Neural crest cell (in vitro differentiated cells): Measurements from ENCODE around the gene COL16A1. TPM values are rescaled to one million over a fixed set of nuclear protein-coding genes. Genes with fewer than 3 reads are reported as not detected.
"Not testable (repeated sequence)": the region's sequence is repeated elsewhere in the genome, so short reads cannot be mapped to it uniquely, and the experiment has no call there.

Experiments
- DNase-seq: peaks from one replicate; pipeline ENCODE4 v3.0.0; 2021; ENCODE audit warnings: low read depth, mixed read lengths, low spot score
- H3K27ac Mint-ChIP-seq: one replicate; pipeline ENCODE4 v1.8.0; 2021; ENCODE audit warnings: mild to moderate bottlenecking, mixed read lengths; ENCODE audit not compliant: unreplicated experiment
- H3K27me3 Mint-ChIP-seq: 2 replicates; pipeline ENCODE4 v1.8.0; 2021; ENCODE audit warnings: low read depth, mild to moderate bottlenecking, mixed read lengths
- H3K36me3 Mint-ChIP-seq: 2 replicates; pipeline ENCODE4 v1.8.0; 2021; ENCODE audit warnings: low read depth, mild to moderate bottlenecking, mixed read lengths
- H3K4me1 Mint-ChIP-seq: 2 replicates; pipeline ENCODE4 v1.8.0; 2021; ENCODE audit warnings: mixed read lengths
- H3K4me3 Mint-ChIP-seq: one replicate; pipeline ENCODE4 v1.8.0; 2021; ENCODE audit warnings: mild to moderate bottlenecking, mixed read lengths
- H3K9me3 Mint-ChIP-seq: 2 replicates; pipeline ENCODE4 v1.8.0; 2021; ENCODE audit warnings: mixed read lengths
- CTCF ChIP-seq: fragments of 200-600 bp; sonication (generic); conservative IDR thresholded peaks from 2 replicates; pipeline ENCODE4 v1.5.0; 2021; ENCODE audit warnings: antibody characterized with exemption, mild to moderate bottlenecking
- total RNA-seq: library from RNA; stranded (reverse); gene quantifications from 2 replicates; pipeline ENCODE4 v1.2.1, GENCODE V29; 2021

Gene COL16A1
- total RNA-seq, 1 donor from 2014 or later, result 0.72 TPM

- no peak for DNase-seq
- no peak overlapping the region for H3K4me3 Mint-ChIP-seq
- no peak overlapping the region for H3K27ac Mint-ChIP-seq
- no peaks in the 10 kb centered on the region for H3K9me3 Mint-ChIP-seq
- TF ChIP-seq CTCF, result no peak
- H3K36me3 Mint-ChIP-seq, result no peaks in the 10 kb centered on the region
- H3K4me1 Mint-ChIP-seq, result peaks cover 11% of the 10 kb centered on the region
- peaks cover 55% of the 10 kb centered on the region for H3K27me3 Mint-ChIP-seq
Measured at GRCh38 chr1:31708324-31708723, 4.5 kb upstream of the COL16A1 start.

- DNase-seq, result no peak
- H3K9me3 Mint-ChIP-seq, result no peaks in the 10 kb centered on the region
- no peak for TF ChIP-seq CTCF
- H3K4me1 Mint-ChIP-seq, result peaks cover 11% of the 10 kb centered on the region
- H3K4me3 Mint-ChIP-seq, result no peak overlapping the region
- peaks cover 61% of the 10 kb centered on the region for H3K27me3 Mint-ChIP-seq
- no peaks in the 10 kb centered on the region for H3K36me3 Mint-ChIP-seq
- H3K27ac Mint-ChIP-seq, result no peak overlapping the region
Measured at GRCh38 chr1:31707711-31708110, 3.9 kb upstream of the COL16A1 start.

- not testable (repeated sequence) for H3K36me3 Mint-ChIP-seq, H3K27ac Mint-ChIP-seq, H3K4me1 Mint-ChIP-seq, DNase-seq, H3K9me3 Mint-ChIP-seq, H3K4me3 Mint-ChIP-seq
- H3K27me3 Mint-ChIP-seq, result peaks cover 59% of the 10 kb centered on the region
Measured at GRCh38 chr1:31707059-31707600, 3.3 kb upstream of the COL16A1 start.

- TF ChIP-seq CTCF, result no peak
- H3K9me3 Mint-ChIP-seq, result no peaks in the 10 kb centered on the region
- H3K36me3 Mint-ChIP-seq, result no peaks in the 10 kb centered on the region
- DNase-seq, result no peak
- H3K4me3 Mint-ChIP-seq, result no peak overlapping the region
- peaks cover 6% of the 10 kb centered on the region for H3K4me1 Mint-ChIP-seq
- no peak overlapping the region for H3K27ac Mint-ChIP-seq
- peaks cover 58% of the 10 kb centered on the region for H3K27me3 Mint-ChIP-seq
Measured at GRCh38 chr1:31706384-31707058, 2.7 kb upstream of the COL16A1 start.

GRCh38 chr1:31705080-31705866 lies 1.5 kb upstream of the COL16A1 start:
- peaks cover 55% of the 10 kb centered on the region for H3K27me3 Mint-ChIP-seq
- no peaks in the 10 kb centered on the region for H3K9me3 Mint-ChIP-seq
- no peak overlapping the region for H3K27ac Mint-ChIP-seq
- no peak for TF ChIP-seq CTCF
- no peaks in the 10 kb centered on the region for H3K36me3 Mint-ChIP-seq
- H3K4me3 Mint-ChIP-seq, result no peak overlapping the region
- DNase-seq, result no peak
- H3K4me1 Mint-ChIP-seq, result peaks cover 6% of the 10 kb centered on the region
